Skeletal muscle satellite cell (primary cell): ENCODE measurements around the gene EFNA5.

Source experiments
- H3K27me3 ChIP-seq: 2 replicates; pipeline ENCODE4 v1.7.0; 2013; ENCODE audit warnings: low read length; ENCODE audit not compliant: control insufficient read depth, insufficient read depth
- H3K36me3 ChIP-seq: 2 replicates; pipeline ENCODE4 v1.7.0; 2013; ENCODE audit warnings: mild to moderate bottlenecking, control low read depth, low read length; ENCODE audit not compliant: insufficient read depth
- H3K4me1 ChIP-seq: 2 replicates; pipeline ENCODE4 v1.7.0; 2013; ENCODE audit warnings: low read length; ENCODE audit not compliant: control insufficient read depth, insufficient read depth
- H3K4me2 ChIP-seq: 2 replicates; pipeline ENCODE4 v1.7.0; 2013; ENCODE audit warnings: mild to moderate bottlenecking, low read length
- H3K4me3 ChIP-seq: 2 replicates; pipeline ENCODE4 v1.7.0; 2013; ENCODE audit warnings: low read length
- H3K9ac ChIP-seq: 2 replicates; pipeline ENCODE4 v1.7.0; 2013; ENCODE audit warnings: mild to moderate bottlenecking, low read depth, low read length, moderate library complexity
- H3K9me3 ChIP-seq: replicated peaks from 2 replicates; pipeline ENCODE4 v1.7.0; 2013; ENCODE audit warnings: mild to moderate bottlenecking, control low read depth, low read length

EFNA5 gene

DNA sequence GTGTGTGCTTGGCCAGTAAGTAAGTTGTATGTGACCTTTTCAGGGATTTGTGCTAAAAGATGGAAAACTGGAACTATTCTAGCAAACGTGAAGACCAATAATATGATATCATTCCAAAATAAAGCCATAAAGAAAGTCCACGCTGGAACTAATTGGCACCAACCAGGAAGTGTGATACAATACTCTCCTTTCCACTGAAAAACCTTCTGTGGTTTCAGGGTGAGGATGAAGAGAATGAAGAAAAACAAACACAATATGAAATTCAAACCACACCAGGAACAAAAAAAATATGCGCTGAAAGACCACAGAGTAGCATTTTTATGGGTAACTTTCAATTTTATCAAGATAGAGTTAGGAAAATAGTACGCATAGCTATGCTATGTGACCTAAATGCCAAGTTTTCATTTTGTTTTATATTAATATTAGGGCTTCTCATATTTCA is 105.8 kb downstream of the EFNA5 start:
- no peaks in the 10 kb centered on the region for H3K27me3 ChIP-seq
- H3K4me2 ChIP-seq, result peak overlapping the region; percentile 75
- H3K9me3 ChIP-seq, result no peaks in the 10 kb centered on the region
- peak overlapping the region; percentile 43 for H3K4me3 ChIP-seq
- H3K36me3 ChIP-seq, result no peaks in the 10 kb centered on the region
- H3K4me1 ChIP-seq, result peaks cover 21% of the 10 kb centered on the region
- peak overlapping the region; percentile 7 for H3K9ac ChIP-seq

DNA sequence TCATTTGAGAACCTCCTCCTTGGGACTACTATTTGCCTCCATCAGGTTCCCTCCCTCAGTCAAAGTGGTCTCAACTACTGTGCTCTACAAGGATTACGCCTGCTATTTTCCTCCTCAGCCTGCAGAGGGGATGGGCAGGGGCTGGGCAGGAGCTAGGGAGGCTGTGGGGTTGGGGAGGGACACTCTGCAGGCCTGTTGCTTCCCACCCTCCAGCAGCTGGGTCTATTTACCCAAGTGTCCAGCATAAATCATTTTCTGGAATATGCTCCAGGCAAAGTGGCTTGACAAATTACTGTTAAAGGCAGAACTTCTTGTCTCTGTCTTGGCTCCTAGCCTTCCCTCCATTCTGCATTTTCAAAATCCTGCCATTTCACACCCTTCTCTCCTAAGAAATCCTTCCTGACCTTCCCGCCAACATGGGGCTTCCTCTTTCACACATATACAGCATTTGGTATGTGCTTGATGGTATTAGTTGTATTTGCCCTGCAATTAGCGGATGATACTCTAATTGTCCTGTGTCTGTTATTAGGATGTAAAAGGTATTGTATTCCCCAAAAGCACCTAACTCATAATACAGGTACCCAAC is 106.7 kb downstream of the EFNA5 start:
- Histone ChIP-seq H3K4me1 (peaks cover 21% of the 10 kb centered on the region), H3K4me2 (peak overlapping the region; percentile 75), H3K9ac (no peak overlapping the region), H3K4me3 (no peak overlapping the region), H3K36me3 (no peaks in the 10 kb centered on the region), H3K9me3 (no peaks in the 10 kb centered on the region), H3K27me3 (no peaks in the 10 kb centered on the region)

DNA sequence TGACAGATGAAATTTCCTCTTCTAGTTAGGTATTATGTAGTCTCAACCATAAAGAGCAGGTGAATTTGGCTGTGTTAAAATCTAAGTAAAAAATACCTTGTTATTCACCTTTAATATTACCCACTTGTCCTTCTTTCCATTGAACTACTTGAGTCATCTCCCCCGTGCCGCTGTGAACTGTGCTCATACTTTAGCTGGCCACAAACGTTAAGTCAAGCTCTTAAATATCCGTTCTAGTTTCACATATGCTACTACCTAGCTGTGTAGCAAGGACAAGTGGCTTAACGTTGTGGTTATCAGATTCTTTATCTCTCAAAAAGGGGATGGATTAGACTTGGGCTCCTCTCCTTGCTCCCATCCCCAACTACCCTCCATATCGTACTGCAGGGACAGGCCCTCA is 110.4 kb downstream of the EFNA5 start:
- H3K36me3 ChIP-seq, result no peaks in the 10 kb centered on the region
- H3K4me1 ChIP-seq, result peaks cover 35% of the 10 kb centered on the region
- H3K9ac ChIP-seq, result no peak overlapping the region
- H3K27me3 ChIP-seq, result no peaks in the 10 kb centered on the region
- H3K4me3 ChIP-seq, result no peak overlapping the region
- no peaks in the 10 kb centered on the region for H3K9me3 ChIP-seq
- no peak overlapping the region for H3K4me2 ChIP-seq

GRCh38 chr5:107558823-107559375 is 111.8 kb downstream of the EFNA5 start:
- Histone ChIP-seq H3K9ac (no peak overlapping the region), H3K36me3 (no peaks in the 10 kb centered on the region), H3K4me2 (no peak overlapping the region), H3K9me3 (no peaks in the 10 kb centered on the region), H3K4me3 (no peak overlapping the region), H3K4me1 (peaks cover 36% of the 10 kb centered on the region), H3K27me3 (no peaks in the 10 kb centered on the region)

DNA sequence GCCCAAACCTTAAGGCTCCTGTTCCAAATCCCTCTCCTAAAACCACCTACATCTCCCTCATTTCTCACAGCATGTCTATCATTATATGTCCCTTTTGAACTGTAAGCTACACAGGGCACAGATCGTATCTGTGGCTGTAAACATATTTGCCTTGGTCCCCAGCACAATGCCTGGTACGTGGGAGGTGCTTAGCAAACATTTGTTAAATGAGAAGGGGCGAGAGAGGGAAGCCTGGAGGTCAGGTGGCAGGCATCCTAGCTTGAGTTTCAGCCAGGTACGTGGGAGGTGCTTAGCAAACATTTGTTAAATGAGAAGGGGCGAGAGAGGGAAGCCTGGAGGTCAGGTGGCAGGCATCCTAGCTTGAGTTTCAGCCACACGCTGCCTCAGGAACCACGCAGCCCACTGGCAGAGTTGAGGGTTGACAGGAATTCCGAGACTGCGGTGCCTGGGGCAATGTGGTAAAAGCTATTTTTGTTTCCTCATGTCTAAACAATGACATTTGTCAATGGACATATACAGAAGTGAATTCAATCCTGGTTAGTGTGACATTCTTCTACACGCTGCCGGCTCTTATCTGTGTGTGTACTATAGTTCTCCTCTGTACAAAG is 113.6 kb downstream of the EFNA5 start:
- Histone ChIP-seq H3K4me3 (no peak overlapping the region), H3K36me3 (no peaks in the 10 kb centered on the region), H3K4me2 (peak overlapping the region; percentile 18), H3K4me1 (peaks cover 53% of the 10 kb centered on the region), H3K27me3 (no peaks in the 10 kb centered on the region), H3K9ac (no peak overlapping the region), H3K9me3 (no peaks in the 10 kb centered on the region)

GRCh38 chr5:107556575-107556974 is 114.2 kb downstream of the EFNA5 start:
- Histone ChIP-seq H3K36me3 (no peaks in the 10 kb centered on the region), H3K9me3 (no peaks in the 10 kb centered on the region), H3K27me3 (no peaks in the 10 kb centered on the region), H3K4me1 (peaks cover 55% of the 10 kb centered on the region), H3K4me2 (no peak overlapping the region), H3K9ac (no peak overlapping the region), H3K4me3 (no peak overlapping the region)

- H3K9me3 ChIP-seq, result no peaks in the 10 kb centered on the region
- peaks cover 55% of the 10 kb centered on the region for H3K4me1 ChIP-seq
- no peaks in the 10 kb centered on the region for H3K36me3 ChIP-seq
- peak overlapping the region; percentile 53 for H3K9ac ChIP-seq
- no peaks in the 10 kb centered on the region for H3K27me3 ChIP-seq
- no peak overlapping the region for H3K4me3 ChIP-seq
- H3K4me2 ChIP-seq, result peak overlapping the region; percentile 67
Measured at GRCh38 chr5:107555425-107556090, 115.2 kb downstream of the EFNA5 start.

DNA sequence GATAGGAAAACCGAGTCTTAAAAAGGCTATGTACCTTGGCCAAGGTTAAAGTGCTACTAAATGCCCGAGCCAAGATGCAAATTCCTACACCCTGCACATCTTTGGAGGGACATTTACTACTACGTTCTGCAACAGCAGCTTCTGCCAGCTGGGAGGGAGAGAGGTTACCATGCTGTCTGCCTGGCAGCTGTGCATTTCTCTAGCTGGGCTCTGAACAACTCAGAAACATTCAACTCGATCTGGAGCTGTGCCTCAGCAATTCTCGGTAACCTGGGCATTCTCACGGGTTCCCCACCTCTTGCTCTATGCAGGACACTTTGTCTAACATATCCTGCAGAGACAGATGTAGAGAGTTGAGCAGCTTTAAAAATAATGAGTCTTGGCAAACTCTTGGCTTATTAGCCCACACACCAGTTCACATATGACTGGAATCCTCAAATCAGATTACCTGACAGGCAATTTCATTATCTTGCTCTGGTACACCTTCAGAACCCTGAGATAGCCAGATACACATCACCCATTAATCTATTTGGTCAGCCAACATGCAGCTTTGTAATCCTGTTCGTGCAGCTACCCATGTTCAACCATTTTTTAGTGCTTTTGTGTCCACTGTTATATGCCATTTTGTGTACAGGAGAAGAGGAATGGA is 115.8 kb downstream of the EFNA5 start:
- H3K9ac ChIP-seq, result peak overlapping the region; percentile 53
- H3K4me3 ChIP-seq, result no peak overlapping the region

GRCh38 chr5:107553117-107553555 is 117.6 kb downstream of the EFNA5 start:
- H3K4me3 ChIP-seq, result peak overlapping the region; percentile 44
- no peaks in the 10 kb centered on the region for H3K27me3 ChIP-seq
- peak overlapping the region; percentile 39 for H3K9ac ChIP-seq
- H3K9me3 ChIP-seq, result no peaks in the 10 kb centered on the region
- peak overlapping the region; percentile 65 for H3K4me2 ChIP-seq
- peaks cover 55% of the 10 kb centered on the region for H3K4me1 ChIP-seq
- H3K36me3 ChIP-seq, result no peaks in the 10 kb centered on the region

More for the DNA sequence above, 115.8 kb downstream of the EFNA5 start:
- H3K27me3 ChIP-seq, result no peaks in the 10 kb centered on the region
- H3K4me2 ChIP-seq, result peak overlapping the region; percentile 67
- H3K4me1 ChIP-seq, result peaks cover 55% of the 10 kb centered on the region
- no peaks in the 10 kb centered on the region for H3K9me3 ChIP-seq
- no peaks in the 10 kb centered on the region for H3K36me3 ChIP-seq

GRCh38 chr5:107551088-107551487 is 119.6 kb downstream of the EFNA5 start:
- H3K36me3 ChIP-seq, result no peaks in the 10 kb centered on the region
- no peaks in the 10 kb centered on the region for H3K9me3 ChIP-seq
- peaks cover 42% of the 10 kb centered on the region for H3K4me1 ChIP-seq
- no peak overlapping the region for H3K9ac ChIP-seq
- H3K4me2 ChIP-seq, result no peak overlapping the region
- H3K4me3 ChIP-seq, result no peak overlapping the region
- no peaks in the 10 kb centered on the region for H3K27me3 ChIP-seq

DNA sequence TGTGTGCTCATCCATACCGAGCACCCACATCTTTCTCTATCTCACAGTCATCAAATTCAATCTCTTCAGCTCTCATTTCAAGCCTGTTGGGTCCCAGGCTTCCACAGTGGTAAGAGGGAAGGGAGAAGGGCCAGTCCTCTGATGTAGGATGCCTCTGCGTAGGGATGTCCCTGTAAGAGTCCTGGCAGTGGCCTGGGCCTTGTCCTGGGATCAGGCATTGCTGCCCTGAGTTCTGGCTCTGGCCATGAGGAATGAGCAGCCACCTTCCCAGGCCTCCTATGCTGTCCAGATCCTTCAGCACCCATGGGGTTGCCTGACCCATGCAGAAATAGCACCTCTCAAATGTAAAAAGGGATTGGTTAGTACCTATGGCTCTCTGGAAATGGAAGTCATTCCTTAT is 121.2 kb downstream of the EFNA5 start:
- H3K4me2 ChIP-seq, result no peak overlapping the region
- no peaks in the 10 kb centered on the region for H3K9me3 ChIP-seq
- H3K4me3 ChIP-seq, result no peak overlapping the region
- no peaks in the 10 kb centered on the region for H3K36me3 ChIP-seq
- H3K4me1 ChIP-seq, result peaks cover 26% of the 10 kb centered on the region
- no peaks in the 10 kb centered on the region for H3K27me3 ChIP-seq
- no peak overlapping the region for H3K9ac ChIP-seq
